TTC549 (cell line): ENCODE measurements around the gene MBD3L2.
"Not testable (repeated sequence)": the region's sequence is repeated elsewhere in the genome, so short reads cannot be mapped to it uniquely, and the experiment has no call there.

Source experiments
- FAIRE-seq: peaks from 2 replicates; lab custom pipeline; 2012; peaks lifted over from hg19 to GRCh38; lab: Jason Lieb, UNC

MBD3L2 gene

DNA sequence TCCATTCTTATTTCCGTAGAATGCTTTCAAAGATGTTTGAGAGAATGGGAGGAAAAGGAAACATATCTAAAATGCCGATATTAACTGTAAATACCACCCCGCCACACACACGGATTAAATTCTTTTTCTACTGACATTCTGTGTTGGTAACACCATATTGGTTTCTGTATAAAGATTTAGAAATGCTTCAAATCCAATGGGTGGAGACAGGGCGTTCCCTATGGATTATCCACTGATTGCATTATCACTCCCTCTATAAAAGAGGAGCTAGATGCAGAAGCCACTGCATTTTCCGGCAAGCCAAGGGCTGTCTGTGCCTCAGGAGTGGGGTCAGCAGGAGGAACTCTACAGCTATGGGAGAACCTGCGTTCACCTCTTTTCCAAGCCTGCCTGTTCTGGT lies at the start of gene MBD3L2:
Gene MBD3L2, plus strand, starts transcription at position 301 of the 400 bp plus-strand sequence. Its CDS starts 53 bp downstream, at position 354.
- FAIRE-seq: not testable (repeated sequence)

GRCh38 chr19:6999933-7000332 lies 49.2 kb upstream of the MBD3L2 start:
- FAIRE-seq: no peak

DNA sequence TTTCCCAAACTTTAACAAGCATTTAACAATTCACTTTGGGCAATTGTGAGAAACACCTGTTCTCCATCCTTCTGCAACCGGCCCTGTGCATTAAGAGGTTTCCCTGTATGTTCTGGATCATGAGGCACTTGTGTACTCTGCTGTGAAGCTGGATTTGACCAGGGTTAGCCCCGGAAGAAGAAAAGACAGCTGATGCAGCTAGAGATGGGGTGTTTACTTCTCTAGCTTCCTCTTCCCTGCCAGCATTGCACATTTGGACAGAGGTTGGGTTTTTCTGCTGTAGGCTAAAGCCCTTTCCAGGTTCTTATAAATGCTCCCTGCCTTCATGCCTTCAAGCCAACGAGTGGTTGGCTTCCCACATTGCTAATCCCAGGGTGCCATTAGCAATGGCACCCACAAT lies 48.8 kb upstream of the MBD3L2 start:
- FAIRE-seq: no peak

DNA sequence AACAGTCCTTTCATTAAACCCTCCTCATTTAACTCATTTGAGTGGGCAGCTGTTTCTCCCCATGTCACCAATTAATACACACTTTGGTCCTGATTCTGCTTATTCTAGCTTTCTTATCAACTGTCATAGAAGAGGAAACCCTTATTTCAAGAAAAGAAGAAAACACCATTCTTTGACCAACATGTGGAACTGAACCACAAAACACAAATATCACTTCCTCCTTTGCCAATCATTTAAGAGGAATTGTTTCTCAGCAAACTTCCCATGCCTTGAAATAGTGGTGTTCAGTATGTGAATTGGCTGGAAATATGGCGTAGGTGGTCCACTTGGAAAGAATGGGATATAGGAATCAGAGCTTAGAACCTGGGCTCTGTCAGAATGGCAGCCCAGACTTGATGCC lies 48.3 kb upstream of the MBD3L2 start:
- FAIRE-seq: no peak

DNA sequence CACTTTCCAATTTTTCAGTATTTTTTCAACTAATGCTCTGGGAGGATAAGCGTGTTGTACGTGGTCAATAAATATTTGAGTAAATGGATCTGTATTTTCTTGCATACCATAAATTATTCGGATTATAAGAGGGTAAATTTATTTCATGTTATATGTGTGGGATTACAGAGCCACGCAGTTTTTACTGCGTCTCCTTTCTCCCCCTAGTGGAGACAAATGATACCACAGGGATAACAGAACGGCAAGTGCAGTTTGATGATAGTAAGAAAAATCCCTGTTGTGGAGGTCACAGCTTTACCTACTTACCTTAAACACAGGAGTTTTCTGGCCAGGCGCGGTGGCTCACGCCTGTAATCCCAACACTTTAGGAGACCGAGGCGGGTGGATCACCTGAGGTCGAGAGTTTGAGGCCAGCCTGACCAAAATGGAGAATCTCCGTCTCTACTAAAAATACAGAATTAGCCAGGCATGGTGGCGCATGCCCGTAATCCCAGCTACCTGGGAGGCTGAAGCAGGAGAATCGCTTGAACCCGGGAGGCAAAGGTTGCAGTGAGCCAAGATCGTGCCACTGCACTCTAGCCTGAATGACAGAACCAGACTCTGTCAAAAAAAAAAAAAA lies 44.7 kb upstream of the MBD3L2 start:
- FAIRE-seq: no peak

- FAIRE-seq: no peak
These were observed 42.9 kb upstream of the MBD3L2 start for GRCh38 chr19:7006135-7006704.

GRCh38 chr19:7007859-7008258 lies 41.3 kb upstream of the MBD3L2 start:
- FAIRE-seq: no peak

GRCh38 chr19:7010722-7011593 lies 38.2 kb upstream of the MBD3L2 start:
- FAIRE-seq: no peak

DNA sequence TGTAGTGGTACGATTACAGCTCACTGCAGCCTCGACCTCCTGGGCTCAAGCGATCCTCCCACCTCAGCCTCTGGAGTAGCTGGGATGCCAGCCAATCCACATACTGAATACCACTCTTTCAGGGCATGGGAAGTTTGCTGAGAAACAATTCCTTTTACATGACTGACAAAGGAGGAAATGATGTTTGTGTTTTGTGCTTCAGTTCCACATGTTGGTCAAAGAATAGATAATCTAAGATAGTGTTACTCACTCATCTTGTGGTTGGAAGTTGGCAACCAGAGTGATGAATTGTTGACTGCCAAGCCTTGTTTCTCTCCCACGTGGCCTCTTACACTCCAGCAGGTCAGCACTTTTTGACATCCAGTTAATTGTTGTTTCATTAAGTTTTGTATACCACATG lies 35.4 kb upstream of the MBD3L2 start:
- no peak for FAIRE-seq

- FAIRE-seq: no peak
These were observed 30.3 kb upstream of the MBD3L2 start for GRCh38 chr19:7018828-7019227.

DNA sequence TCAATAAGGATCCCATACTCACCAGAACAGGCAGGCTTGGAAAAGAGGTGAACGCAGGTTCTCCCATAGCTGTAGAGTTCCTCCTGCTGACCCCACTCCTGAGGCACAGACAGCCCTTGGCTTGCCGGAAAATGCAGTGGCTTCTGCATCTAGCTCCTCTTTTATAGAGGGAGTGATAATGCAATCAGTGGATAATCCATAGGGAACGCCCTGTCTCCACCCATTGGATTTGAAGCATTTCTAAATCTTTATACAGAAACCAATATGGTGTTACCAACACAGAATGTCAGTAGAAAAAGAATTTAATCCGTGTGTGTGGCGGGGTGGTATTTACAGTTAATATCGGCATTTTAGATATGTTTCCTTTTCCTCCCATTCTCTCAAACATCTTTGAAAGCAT lies 27.8 kb upstream of the MBD3L2 start, which contains the start of gene MBD3L2B:
Gene MBD3L2B, minus strand, starts transcription at position 101 of the 400 bp plus-strand sequence. Its CDS starts 34 bp downstream, at position 67.
- FAIRE-seq: not testable (repeated sequence)

DNA sequence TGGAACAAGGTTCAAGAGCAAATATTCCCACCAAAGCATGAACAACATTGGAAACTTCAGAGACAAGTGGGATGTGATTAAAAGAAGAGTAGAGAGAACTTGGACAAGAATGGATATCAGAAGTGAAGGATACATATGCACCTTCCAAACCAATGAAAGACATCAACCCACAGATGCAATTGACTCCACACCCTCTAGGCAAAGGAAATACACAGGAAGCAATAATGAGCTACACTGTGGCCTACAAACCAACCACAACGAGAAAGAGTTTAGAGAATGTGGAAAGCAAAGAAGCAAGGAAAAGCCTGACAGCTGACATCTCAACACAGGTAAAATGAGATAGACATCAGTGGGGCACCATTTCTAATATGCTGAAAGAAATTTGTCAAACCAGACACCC lies 20.3 kb upstream of the MBD3L2 start:
- FAIRE-seq: not testable (repeated sequence)

- FAIRE-seq: not testable (repeated sequence)
These were observed 18.8 kb upstream of the MBD3L2 start, which contains the start of gene MBD3L5 for GRCh38 chr19:7030278-7030677. MBD3L5 (plus strand) TSS chr19:7030578; CDS start chr19:7030612, 34 bp downstream.

DNA sequence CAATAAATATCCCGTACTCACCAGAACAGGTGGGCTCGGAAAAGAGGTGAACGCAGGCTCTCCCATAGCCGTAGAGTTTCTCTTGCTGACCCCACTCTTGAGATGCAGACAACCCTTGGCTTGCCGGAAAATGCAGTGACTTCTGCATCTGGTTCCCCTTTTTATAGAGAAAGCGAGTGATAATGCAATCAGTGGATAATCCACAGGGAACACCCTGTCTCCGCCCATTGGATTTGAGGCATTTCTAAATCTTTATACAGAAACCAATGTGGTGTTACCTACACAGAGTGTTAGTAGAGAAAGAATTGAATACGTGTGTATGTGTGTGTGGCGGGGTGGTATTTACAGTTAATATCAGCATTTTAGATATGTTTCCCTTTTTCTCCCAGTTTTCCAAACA lies 9.0 kb upstream of the MBD3L2 start, which contains the start of gene MBD3L4:
Gene MBD3L4, minus strand, starts transcription at position 101 of the 400 bp plus-strand sequence. Its CDS starts 35 bp downstream, at position 66.
- not testable (repeated sequence) for FAIRE-seq

DNA sequence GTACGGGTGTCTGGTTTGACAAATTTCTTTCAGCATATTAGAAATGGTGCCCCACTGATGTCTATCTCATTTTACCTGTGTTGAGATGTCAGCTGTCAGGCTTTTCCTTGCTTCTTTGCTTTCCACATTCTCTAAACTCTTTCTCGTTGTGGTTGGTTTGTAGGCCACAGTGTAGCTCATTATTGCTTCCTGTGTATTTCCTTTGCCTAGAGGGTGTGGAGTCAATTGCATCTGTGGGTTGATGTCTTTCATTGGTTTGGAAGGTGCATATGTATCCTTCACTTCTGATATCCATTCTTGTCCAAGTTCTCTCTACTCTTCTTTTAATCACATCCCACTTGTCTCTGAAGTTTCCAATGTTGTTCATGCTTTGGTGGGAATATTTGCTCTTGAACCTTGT lies 7.6 kb upstream of the MBD3L2 start:
- not testable (repeated sequence) for FAIRE-seq

- FAIRE-seq: not testable (repeated sequence)
These were observed 2.3 kb downstream of the MBD3L2 start for GRCh38 chr19:7051421-7051820.

DNA sequence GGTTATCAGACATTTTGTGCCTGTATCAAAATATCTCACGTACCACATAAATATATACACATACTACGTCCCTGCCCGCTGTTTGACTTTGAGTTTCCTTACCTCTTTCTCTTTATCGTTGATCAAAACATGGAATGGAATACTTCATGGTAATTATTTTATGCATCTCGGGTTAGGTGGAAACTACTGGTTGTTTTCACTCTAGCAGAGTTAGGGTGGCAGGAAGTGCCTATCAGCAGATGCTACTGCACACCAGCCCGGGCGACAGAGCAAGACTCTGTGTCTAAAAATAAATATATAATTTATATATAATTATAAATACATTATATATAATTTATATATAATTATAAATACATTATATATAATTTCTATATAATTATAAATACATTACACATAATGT lies 3.8 kb downstream of the MBD3L2 start:
- FAIRE-seq: not testable (repeated sequence)

DNA sequence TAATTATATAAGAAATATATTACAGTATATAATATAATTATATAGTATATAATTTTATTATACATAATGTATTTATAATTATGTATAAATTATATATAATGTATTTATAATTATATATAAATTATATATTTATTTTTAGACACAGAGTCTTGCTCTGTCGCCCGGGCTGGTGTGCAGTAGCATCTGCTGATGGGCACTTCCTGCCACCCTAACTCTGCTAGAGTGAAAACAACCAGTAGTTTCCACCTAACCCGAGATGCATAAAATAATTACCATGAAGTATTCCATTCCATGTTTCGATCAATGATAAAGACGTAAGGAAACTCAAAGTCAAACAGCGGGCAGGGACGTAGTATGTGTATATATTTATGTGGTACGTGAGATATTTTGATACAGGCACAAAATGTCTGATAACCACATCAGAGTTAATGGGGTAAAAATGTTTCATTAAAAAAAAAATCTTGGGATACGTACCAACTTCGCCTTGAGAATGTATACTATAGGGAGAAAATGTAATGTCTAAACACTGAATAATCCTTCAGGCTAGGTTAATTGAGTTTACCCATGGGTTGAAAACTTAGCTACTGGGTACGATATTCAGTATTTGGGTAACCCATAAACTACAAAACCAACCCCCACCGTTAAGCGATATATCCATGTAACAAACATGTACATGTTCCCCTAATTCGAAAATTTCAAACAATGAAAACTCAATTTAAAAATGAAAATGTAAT lies 5.7 kb downstream of the MBD3L2 start:
- not testable (repeated sequence) for FAIRE-seq

DNA sequence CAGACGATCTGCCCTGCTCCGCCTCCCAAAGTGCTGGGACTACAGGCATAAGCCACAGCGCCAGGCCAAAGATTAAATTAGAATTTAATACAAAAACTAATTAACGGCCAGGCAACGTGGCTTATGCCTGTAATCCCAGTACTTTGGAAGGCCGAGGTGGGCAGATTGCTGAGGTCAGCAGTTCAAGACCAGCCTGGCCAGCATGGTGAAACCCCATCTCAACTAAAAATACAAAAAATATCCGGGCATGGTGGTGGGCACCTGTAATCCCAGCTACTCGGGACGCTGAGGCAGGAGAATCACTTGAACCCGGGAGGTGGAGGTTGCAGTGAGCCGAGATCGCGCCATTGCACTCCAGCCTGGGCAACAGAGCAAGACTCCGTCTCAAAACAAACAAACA lies 6.6 kb downstream of the MBD3L2 start:
- FAIRE-seq: not testable (repeated sequence)

DNA sequence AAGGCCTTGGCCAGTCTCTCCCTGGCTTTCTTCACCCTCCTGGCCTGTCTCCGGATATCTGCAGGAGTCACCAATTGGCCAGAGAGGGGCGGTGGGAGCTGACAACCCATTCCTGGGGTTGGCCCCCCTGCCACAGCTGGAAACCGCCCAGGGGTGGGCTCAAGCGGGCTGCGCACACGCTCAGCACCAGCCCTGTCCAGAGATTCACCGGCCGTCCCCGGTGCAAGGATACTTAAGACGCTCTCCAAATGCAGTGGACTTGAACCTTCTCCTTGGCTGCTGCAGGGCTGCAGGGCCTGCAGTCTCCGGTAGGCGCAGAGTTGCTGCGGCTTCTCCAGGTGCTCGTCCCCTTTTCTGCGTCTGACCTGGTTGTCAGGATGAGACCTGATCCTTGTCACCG lies 7.2 kb downstream of the MBD3L2 start:
- not testable (repeated sequence) for FAIRE-seq

DNA sequence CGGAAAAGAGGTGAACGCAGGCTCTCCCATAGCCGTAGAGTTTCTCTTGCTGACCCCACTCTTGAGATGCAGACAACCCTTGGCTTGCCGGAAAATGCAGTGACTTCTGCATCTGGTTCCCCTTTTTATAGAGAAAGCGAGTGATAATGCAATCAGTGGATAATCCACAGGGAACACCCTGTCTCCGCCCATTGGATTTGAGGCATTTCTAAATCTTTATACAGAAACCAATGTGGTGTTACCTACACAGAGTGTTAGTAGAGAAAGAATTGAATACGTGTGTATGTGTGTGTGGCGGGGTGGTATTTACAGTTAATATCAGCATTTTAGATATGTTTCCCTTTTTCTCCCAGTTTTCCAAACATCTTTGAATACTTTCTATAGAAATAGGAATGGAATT lies 9.5 kb downstream of the MBD3L2 start, which contains the start of gene MBD3L3:
Gene MBD3L3, minus strand, starts transcription at position 101 of the 400 bp plus-strand sequence. Its CDS starts 71 bp downstream, at position 30.
- not testable (repeated sequence) for FAIRE-seq

DNA sequence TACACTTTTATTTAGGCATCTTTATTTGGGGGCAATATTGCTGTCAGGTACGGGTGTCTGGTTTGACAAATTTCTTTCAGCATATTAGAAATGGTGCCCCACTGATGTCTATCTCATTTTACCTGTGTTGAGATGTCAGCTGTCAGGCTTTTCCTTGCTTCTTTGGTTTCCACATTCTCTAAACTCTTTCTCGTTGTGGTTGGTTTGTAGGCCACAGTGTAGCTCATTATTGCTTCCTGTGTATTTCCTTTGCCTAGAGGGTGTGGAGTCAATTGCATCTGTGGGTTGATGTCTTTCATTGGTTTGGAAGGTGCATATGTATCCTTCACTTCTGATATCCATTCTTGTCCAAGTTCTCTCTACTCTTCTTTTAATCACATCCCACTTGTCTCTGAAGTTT lies 10.9 kb downstream of the MBD3L2 start:
- FAIRE-seq: not testable (repeated sequence)
